ENCODE results near the gene GDF15. TPM values are rescaled to one million over a fixed set of nuclear protein-coding genes. Genes with fewer than 3 reads are reported as not detected.
A peak's percentile ranks its signal among the peaks of the same experiment; 100 is the strongest.
"Not testable (repeated sequence)": the region's sequence is repeated elsewhere in the genome, so short reads cannot be mapped to it uniquely, and the experiment has no call there.

Gene GDF15, protein sequence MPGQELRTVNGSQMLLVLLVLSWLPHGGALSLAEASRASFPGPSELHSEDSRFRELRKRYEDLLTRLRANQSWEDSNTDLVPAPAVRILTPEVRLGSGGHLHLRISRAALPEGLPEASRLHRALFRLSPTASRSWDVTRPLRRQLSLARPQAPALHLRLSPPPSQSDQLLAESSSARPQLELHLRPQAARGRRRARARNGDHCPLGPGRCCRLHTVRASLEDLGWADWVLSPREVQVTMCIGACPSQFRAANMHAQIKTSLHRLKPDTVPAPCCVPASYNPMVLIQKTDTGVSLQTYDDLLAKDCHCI
- total RNA-seq: not detected

DNA sequence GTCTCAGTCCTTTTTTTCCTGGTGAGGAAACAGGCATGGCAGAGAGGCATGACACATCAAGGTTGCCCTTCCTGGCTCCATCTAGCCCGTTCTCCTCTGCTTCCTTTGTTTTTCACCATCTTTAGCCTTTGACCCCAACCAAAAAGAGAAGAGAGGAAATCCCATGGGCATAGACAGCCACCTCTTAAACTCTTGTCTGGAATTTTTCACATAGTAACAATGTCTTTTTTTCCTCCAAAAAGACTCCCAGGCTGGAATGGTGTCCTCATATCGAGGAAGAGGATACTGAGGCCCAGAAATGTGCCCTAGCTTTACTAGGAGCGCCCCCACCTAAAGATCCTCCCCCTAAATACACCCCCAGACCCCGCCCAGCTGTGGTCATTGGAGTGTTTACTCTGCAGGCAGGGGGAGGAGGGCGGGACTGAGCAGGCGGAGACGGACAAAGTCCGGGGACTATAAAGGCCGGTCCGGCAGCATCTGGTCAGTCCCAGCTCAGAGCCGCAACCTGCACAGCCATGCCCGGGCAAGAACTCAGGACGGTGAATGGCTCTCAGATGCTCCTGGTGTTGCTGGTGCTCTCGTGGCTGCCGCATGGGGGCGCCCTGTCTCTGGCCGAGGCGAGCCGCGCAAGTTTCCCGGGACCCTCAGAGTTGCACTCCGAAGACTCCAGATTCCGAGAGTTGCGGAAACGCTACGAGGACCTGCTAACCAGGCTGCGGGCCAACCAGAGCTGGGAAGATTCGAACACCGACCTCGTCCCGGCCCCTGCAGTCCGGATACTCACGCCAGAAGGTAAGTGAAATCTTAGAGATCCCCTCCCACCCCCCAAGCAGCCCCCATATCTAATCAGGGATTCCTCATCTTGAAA is at the start of gene GDF15:
Gene GDF15, plus strand, starts transcription at position 484 of the 868 bp plus-strand sequence. Its CDS starts 32 bp downstream, at position 516.
- DNase-seq: peak; percentile 16

DNA sequence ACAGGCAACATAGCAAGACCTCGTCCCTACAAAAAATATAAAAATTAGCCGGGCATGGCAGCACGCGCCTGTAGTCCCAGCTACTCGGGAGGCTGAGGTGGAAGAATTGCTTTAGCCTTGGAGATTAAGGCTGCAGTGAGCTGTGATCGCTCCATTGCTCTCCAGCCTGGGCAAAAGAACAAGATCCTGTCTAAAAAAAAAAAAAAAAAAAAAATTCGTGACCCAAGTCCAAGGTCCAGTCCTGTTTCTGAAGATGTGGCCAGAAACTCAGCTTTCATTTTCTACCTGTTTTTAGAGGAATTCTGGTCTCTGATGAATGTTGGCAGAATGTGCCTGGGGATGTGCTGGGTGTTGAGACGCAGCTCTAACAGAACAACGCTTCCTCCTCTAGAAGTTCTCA is 47.4 kb upstream of the GDF15 start:
- DNase-seq: no peak

DNA sequence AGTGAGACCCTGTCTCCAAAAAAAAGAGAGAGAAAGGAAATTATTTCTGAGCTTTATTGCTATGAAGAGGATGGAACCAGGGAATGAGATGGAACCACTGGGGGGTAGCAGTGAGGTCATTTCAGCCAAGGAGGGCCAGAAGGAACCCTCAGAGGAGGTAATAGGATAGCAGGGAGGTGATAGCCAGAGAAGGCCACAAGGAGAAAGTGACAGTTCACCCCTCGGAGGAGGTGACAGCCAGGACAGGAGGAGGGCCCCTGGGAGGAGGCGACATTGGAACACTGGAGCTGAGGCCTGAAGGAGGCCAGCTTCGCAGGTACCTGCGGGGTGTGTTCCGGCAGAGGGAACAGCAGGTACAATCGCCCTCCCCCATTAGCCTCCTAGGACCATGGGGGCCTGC is 46.2 kb upstream of the GDF15 start:
- DNase-seq: no peak

DNA sequence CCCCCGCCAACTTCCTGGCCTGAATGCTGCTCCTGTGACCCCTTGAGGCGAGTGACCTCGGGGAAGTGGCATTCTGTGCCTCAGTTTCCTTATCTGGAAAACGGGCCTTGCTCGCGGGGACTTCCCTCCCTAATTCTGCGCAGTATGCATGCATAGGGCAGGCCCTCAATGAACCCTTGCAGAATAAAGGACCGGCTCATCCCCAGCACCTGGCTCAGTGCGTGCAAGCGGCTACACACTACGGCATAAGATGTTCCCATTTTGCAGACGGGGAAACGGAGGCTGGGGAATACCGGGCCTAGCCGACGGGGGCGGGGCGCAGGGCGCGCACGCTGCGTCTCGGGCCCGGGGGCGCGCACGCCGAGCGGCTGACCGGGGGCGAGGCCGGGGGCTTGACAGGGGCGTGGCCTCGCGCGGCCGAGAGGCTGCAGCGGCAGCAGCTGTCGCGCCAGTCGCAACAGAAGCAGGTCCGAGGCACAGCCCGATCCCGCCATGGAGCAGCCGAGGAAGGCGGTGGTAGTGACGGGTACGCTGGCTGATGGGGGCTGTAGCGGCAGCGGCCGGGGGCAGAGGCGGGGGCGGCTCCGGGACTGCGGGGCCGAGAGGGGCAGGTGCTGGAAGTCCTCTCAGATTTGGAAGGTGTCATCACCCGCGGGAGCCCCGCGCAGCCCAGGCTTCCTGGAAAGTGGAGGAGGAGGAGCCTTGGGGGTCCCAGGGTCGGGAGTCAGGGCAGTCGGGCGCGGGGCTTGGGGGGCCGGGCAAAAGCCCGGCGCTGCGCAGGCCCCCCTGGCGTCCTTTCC is 45.6 kb upstream of the GDF15 start, which contains the start of gene PGPEP1:
Gene PGPEP1, plus strand, starts transcription at position 409 of the 800 bp plus-strand sequence. Its CDS starts 84 bp downstream, at position 493.
- DNase-seq: peak; percentile 25

DNA sequence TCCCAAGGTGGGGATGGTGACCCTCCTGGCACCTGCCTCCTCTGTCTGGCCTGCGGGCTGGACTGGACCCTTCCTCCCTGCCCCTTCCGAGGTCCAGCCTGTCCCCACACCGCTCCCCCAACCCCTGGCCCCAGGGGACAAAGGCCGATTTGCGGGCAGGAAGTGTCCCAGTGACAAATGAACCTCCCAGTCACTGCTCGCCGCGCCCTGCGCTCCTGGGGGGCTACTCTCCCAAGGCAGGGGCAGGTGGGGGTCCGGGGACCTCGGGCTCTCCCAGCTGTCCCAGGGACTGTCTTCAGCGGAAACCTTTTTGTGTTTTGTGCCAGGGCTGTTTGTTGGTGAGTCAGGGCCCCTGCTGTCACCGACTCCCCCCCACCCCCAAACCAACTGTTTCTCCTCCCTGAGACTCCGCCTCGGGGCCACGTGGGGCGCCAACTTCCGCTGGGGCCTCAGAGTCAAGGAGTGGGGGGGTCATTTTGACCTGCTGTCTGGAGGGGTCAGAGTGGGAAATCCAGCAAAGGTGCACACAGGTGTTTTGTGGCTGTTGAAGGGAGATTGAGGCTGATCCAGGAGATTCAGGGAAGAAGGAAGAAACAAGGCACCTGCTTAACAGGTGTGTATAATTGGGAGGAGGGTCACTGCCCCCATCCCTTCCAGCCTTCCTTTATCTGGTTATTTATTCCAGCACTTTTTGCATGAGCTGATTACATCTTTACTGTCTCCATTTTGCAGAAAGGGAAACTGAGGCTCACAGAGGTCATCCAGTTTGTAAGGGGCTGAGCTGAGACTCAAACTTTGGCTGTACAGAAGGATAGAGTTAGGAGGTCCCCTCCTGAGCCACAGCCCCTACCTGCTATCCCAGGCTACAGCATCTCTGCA is 44.7 kb upstream of the GDF15 start:
- DNase-seq: peak; percentile 43

DNA sequence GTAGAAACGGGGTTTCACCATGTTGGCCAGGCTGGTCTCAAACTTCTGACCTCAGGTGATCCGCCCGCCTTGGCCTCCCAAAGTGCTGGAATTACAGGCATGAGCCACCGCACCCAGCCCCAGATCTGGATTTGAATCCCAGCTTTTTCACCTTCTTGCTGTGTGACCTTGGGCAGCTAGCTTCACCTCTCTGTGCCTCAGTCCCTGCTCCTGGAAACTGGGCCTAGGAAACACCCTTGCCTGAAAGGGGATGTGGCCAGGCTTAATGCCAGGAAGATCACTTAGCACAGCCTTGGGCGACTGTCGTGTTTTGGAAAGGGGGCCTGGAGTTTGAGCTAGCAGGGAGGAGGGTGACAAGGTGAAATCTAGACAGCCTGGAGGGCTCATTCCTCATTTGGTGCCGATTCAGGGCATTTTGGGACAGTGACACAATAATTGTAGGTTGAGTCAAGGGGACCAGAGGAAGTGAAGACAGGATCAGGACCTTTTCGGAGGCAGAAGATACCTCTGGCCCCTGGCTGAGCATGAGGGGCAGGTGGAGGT is 43.8 kb upstream of the GDF15 start:
- no peak for DNase-seq

DNA sequence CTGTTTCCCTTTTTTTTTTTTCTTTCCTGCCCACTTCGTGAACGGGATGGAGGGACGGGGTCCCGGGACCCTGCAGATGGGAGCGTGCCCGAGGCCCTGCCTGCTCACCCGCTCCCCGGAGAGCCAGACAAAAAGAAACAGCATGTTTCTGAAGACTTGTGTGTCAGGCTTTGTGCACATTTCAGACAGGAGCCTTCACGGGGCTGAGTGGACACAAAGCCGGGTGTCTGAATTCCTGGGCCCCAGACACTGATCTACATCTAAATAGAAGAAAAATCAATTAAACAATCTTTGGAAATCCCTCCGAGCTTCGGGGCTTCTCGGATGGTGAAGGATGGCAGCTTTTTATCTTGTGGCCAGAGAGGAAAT is 41.4 kb upstream of the GDF15 start:
- DNase-seq: no peak

DNA sequence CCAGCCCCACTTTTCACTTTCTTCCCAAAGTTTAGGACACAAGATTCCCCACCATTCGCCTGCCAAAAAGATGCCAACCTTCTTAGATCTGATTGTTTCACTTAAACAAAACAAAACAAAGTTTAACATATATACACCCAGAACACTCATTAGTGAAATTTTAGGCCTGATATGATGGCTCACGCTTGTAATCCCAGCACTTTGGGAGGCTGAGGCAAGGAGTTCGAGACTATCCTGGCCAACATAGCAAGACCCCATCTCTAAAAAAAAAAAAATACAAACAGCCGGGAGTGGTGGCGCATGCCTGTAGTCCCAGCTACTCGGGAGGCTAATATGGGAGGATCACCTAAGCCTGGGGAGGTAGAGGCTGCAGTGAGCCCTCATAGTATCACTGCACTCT is 40.7 kb upstream of the GDF15 start:
- no peak for DNase-seq

DNA sequence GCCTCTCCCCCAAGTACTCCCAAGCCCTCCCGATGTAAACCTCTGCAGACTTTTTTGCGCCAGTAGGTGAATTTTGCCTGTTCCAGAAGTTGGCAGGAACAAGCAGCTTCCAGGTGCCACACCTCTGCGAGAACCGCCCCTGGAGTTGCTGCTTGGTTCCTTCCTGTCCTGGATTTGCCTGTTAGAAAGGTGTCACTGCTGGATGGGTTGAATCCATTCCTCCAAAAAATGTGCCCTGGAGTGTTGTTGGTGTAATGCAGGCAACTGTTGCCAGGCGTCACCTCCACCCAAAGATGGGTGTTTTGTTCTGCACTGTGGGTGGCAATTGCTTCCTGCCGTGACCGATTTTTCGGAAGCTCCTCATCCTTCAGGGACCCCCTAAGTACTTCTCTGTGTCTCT is 39.9 kb upstream of the GDF15 start:
- no peak for DNase-seq

DNA sequence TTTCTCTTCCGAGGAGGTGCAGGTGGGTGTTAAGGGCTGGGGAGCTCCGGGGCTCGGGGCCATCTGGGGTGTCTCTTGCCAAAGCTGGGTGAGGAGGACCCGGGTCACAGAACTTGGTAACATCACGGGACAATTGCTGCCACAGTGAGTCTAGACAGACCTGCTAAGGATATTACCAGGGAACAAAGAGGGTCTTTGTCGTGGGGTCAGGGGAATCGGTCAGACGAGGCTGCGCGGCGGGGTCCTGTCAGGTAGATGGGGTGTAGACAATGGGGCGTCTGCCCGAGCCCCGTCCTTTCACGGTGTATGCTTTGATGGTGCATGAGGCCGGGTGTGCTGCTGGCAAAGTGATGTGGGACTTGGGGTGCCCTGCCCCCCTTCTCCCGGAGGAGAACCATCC is 37.8 kb upstream of the GDF15 start:
- DNase-seq: no peak

DNA sequence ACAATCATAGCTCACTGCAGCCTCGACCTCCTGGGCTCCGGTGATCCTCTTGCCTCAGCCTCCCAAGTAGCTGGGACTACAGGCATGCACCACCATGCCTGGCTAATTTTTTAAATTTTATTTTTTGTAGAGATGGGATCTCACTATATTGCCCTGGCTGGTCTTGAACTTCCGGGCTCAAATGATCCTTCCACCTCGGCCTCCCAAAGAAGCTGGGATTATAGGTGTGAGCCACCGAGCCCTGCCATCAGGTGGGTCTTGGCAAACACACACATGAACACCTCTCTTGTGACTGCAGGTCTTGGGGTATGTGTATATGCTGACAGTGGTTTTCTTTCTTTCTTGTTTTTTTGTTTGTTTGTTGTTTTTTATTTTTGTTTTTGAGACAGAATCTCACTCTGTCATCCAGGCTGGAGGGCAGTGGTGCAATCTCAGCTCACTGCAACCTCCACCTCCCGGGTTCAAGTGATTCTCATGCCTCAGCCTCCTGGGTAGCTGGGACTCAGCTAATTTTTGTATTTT is 37.1 kb upstream of the GDF15 start:
- not testable (repeated sequence) for DNase-seq

DNA sequence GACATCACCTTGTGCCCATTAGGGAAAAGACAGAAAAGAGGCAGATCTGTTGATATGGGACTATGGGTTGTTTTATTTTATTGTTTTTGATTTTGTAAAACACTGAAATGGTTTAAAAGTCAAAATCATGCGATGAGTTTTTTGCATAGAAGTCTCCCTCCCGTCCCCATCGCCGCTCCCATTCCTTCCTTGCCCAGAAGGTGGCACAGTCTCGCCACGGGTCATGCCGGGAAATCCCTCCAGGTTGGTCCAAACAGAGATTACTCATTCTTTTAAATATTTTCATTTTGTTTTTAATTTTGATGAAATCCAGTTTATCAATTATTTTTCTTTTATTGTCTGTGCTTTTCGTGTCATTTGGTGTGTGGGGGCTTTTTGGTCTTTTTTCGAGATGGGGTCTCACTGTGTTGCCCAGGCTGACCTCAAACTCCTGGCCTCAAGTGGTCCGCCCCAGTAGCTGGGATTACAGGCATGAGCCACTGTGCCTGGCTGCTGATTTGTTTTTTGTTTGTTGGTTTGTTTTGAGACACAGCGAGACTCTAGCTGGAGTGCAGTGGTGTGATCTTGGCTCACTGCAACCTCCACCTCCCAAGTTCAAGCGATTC is 36.3 kb upstream of the GDF15 start:
- no peak for DNase-seq

DNA sequence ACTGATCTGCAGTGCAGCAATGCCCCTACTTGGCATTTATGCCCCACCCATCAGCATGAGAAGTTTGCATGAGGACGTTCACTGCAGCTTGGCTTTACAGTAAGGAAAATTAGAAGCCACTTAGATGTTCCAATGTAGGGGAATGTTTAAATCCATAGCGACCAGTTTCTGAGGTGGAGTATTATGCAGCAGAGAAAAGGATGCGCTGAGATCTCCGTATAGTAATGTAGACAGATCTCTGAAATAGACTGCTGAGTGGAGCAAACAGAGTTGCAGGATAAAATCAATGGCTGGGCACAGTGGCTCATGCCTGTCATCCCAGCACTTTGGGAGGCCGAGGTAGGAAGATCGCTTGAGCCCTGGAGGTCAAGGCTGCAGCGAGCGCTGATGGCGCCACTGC is 35.5 kb upstream of the GDF15 start:
- no peak for DNase-seq

DNA sequence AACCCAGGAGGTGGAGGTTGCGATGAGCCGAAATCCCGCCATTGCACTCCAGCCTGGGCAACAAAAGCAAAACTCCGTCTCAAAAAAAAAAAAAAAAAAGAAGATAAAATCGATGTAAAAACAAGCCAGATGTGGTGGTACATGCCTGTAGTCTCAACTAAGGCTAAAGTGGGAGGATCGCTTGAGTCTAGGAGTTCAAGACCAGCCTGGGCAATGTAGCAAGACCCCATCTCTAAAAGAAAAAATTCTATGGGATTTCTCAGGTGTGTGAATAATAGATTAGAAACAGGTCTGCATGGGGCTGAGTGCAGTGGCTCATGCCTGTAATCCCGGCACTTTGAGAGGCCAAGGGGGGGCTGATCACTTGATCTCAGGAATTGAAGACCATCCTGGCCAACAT is 34.4 kb upstream of the GDF15 start:
- no peak for DNase-seq

DNA sequence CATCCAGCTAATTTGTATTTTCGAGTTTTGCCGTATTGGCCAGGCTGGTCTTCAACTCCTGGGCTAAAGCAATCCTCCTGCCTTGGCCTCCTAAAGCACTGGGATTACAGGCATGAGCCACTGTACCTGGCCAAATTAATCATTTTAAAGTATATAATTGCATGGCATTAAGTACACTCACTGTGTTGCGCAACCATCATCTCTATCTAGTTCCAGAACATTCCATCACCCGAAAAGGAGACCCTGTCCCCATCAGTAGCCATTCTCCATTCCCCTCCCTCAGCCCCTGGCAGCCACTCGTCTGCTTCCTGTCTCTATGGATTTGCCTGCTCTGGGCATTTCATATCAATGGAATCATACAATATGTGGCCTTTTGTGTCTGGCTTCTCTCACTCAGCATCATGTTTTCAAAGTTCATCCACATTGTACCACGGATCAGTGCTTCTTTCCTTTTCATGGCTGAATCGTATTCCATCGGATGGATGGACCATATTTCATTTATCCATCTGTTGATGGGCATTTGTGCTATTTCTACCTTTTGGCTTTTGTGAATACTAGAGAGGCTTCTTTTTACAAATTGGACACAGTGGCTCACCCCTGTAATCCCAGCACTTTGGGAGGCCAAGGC is 32.5 kb upstream of the GDF15 start:
- DNase-seq: no peak

DNA sequence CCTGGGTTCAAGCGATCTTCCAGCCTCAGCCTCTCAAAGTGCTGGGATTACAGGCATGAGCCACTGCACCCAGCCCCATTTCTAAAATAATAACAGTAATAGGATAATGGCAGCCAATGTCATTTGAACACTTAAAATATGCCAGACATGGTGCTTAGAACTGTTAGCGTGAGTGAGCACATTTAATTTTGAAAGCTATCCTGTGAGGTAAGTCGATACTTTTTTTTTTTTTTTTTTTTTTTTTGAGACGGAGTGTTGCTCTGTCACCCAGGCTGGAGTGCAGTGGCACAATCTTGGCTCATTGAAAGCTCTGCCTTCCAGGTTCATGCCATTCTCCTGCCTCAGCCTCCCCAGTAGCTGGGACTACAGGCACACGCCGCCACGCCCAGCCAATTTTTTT is 31.2 kb upstream of the GDF15 start:
- not testable (repeated sequence) for DNase-seq

DNA sequence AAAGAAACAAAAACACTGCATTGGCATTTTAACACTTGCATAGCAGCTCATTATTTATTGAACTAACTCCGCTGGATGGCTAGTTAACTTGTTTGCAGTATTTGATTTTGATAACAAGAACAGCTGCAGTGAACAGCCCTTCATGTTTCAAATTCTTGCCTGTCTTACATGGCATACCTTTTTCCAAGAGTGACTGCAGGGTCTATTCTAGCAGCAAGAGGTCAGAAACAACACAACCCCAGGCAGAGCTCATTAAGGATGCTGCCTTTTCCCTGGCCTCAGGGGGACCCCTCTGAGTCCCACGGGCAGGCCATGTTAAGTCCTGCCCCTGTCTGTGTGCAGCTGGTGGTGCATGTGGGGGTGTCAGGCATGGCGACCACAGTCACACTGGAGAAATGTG is 28.9 kb upstream of the GDF15 start:
- no peak for DNase-seq

DNA sequence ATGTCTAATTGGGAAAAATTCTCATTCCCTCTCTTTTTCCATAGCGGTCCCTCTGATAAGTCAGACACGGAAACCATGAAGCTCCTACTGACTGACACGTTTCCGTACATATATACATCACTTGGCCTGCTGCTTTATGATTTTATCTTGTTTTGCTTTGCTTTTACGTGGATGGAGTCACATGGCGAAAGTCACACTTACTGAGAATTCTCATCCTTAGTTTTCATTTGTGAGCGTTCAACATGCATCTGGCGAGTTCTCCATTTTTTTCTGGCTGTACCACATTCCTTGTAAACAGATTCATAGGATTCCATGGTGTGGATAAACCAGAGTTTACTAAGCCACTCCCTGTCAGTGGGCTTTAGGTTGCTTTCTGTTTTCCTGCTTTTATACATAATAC is 24.3 kb upstream of the GDF15 start:
- DNase-seq: no peak

DNA sequence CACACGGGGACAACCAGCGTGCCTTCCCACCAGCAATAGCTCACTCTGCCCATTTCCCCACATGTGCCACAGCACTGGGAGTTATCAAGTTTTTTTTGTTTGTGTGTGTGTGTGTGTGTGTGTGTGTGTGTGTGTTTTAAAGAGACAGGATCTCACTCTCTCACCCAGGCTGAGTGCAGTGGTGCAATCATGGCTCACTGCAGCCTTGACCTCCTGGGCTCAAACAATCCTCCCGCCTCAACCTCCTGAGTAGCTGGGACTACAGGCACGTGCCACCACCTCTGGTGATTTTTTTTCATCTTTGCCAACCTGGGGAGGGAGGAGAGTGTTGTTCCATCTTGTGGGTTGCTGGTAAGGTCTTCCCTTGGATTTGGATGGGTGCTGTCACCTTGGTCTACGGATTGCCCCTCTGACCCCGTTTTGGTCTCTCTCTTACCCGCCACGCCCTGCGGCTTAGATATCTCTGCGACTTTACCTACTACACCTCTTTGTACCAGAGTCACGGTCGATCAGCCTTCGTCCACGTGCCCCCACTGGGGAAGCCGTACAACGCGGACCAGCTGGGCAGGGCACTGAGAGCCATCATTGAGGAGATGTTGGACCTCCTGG is 22.9 kb upstream of the GDF15 start:
- no peak for DNase-seq

DNA sequence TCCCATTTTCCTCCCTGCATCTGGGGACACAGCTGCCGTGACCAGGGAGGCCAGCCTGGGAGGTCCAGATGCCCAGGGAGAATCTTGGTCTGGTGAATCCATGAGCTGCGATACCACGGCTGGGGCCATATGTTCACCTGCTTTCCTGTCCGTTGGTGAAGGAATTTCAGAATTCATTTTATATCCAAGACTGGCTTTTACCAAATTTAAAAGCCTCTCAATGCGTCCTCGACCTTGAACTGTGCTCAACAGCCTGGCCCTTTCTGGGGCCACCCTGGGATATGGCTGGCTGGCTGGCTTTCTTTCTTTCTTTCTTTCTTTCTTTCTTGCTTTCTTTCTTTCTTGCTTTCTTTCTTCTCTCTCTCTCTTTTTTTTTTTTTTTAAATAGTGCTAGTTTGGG is 22.2 kb upstream of the GDF15 start:
- no peak for DNase-seq
